Measurements from ENCODE around the gene CTRB2.
"Not testable (repeated sequence)": the region's sequence is repeated elsewhere in the genome, so short reads cannot be mapped to it uniquely, and the experiment has no call there.

GRCh38 chr16:75204905-75205304, 2.1 kb downstream of the CTRB2 start:
- TF ChIP-seq CTCF, EZH2phosphoT487 (IDR thresholded peaks at IDR 0.05): not testable (repeated sequence)

Data from neural progenitor cell (in vitro differentiated cells).